ENCODE data around the gene FAM83G. TPM values are rescaled to one million over a fixed set of nuclear protein-coding genes. Genes with fewer than 3 reads are reported as not detected.

FAM83G gene
- total and polyA plus RNA-seq, 2 experiments from 2014 or later, result 7.6 to 44.5 TPM

DNA sequence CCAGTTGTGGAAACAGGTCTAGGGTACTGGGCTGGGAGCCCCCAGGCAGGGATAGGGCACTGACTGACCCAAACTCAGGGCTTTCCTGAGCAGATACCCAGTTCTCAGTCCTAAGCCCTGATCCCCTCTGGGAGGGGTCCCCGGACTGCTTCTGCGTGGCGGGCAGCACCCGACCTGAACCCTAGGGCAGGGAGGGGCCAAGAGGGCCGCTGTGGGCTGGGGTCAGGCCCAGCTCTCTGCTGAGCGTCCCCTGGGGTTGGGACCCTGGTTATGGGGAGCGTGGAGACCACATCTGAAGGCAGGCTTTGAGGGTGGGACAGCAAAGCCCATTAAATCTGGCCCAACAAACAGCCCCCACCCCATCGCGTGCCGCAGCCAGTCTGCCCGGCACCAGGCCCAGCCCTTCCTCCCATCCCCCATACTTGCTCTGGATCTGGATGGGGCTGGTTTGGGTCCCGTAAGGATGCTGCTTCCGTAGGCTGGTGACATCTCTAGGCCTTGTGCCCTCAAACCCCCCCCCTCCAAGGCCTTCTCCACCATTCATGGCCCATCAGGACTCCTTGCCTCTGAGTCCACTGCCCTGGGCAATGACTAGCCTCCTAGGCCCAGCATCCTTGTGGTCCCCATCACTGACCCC, 691 bp upstream of the FAM83G start (continued):
- TF ChIP-seq ZNF462 (CRISPR knock-in tag; IDR thresholded peaks at IDR 0.05), result no peak

GRCh38 chr17:19003543-19004420, 782 bp downstream of the FAM83G start:
- DNase-seq (ENCODE audit: low spot score), result peak; percentile 67
- H2AFZ ChIP-seq, result no peak overlapping the region
- H3K36me3 Mint-ChIP-seq (ENCODE audit: low read depth), result peaks cover 20% of the 10 kb centered on the region
- peaks cover 6% of the 10 kb centered on the region; the same call in 1 of the 2 replicates for H3K36me3 ChIP-seq (ENCODE audit: insufficient read depth)
- peaks cover 14% of the 10 kb centered on the region for H3K4me1 Mint-ChIP-seq
- H4K20me1 ChIP-seq (replicated peaks; ENCODE audit: insufficient read depth), result peaks cover 18% of the 10 kb centered on the region
- peak; percentile 61 for ATAC-seq
- 0 out of 2 replicates have a peak, but pooled peaks cover 4% of the 10 kb centered on the region for H3F3A ChIP-seq (replicated peaks; ENCODE audit: low read depth)
- H3K27me3 Mint-ChIP-seq (ENCODE audit: insufficient read depth, low read depth, poor library complexity), result peaks cover 3% of the 10 kb centered on the region
- peak overlapping the region; percentile 92 for H3K4me2 ChIP-seq
- H3K9me2 ChIP-seq (ENCODE audit: insufficient read depth), result no peaks in the 10 kb centered on the region
- H3K4me3 ChIP-seq, result peak overlapping the region; percentile 81
- no peaks in the 10 kb centered on the region for H3K27me3 ChIP-seq (ENCODE audit: insufficient read depth)
- H3K27ac ChIP-seq (ENCODE audit: low read depth), result peak overlapping the region; percentile 84; the same call in 1 of the 2 replicates
- H3K4me3 Mint-ChIP-seq, result peak overlapping the region; percentile 92
- H3K4me1 ChIP-seq (ENCODE audit: insufficient read depth), result peaks cover 15% of the 10 kb centered on the region
- peak overlapping the region; percentile 86 for H3K27ac Mint-ChIP-seq
- H3K9me3 Mint-ChIP-seq, result peaks cover 15% of the 10 kb centered on the region; the same call in 2 of the 3 replicates
- peaks cover 38% of the 10 kb centered on the region for H3K79me2 ChIP-seq (replicated peaks; ENCODE audit: insufficient read depth)
- TF ChIP-seq CTCF (conservative IDR thresholded peaks at IDR 0.05; ENCODE audit: low read depth in 2 of 2), result no peak
- no peak for TF ChIP-seq ZNF462 (CRISPR knock-in tag; IDR thresholded peaks at IDR 0.05)
